ENCODE results near the gene ALDH3B1.
"Not testable (repeated sequence)": the region's sequence is repeated elsewhere in the genome, so short reads cannot be mapped to it uniquely, and the experiment has no call there.

DNA sequence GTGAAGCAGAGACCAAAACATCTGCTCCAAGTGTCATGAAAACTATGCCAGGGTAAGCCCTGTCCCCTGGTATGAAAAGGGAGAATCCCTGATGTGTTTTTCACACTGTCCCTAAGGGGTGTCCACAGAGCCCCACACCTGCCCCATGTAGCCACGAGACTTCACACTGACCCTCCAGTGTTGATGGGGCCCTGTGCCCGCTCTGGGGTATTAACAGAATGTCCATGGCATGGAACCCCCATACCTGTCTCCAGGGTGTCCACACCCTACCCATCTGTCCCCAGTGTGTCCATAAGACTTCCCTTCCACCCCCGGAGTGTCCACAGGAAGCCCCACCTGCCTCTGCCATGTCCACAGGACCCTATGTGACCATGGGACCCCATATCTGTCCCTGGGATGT is 15.0 kb upstream of the ALDH3B1 start:
- TF ChIP-seq, protein P1, sequence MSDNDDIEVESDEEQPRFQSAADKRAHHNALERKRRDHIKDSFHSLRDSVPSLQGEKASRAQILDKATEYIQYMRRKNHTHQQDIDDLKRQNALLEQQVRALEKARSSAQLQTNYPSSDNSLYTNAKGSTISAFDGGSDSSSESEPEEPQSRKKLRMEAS (IDR thresholded peaks at IDR 0.05; ENCODE audit: insufficient read depth, insufficient read length): not testable (repeated sequence)
- TF ChIP-seq, protein P2, sequence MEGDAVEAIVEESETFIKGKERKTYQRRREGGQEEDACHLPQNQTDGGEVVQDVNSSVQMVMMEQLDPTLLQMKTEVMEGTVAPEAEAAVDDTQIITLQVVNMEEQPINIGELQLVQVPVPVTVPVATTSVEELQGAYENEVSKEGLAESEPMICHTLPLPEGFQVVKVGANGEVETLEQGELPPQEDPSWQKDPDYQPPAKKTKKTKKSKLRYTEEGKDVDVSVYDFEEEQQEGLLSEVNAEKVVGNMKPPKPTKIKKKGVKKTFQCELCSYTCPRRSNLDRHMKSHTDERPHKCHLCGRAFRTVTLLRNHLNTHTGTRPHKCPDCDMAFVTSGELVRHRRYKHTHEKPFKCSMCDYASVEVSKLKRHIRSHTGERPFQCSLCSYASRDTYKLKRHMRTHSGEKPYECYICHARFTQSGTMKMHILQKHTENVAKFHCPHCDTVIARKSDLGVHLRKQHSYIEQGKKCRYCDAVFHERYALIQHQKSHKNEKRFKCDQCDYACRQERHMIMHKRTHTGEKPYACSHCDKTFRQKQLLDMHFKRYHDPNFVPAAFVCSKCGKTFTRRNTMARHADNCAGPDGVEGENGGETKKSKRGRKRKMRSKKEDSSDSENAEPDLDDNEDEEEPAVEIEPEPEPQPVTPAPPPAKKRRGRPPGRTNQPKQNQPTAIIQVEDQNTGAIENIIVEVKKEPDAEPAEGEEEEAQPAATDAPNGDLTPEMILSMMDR (IDR thresholded peaks at IDR 0.05; ENCODE audit: extremely low read depth in 1 of 2, insufficient read depth in 1 of 2, low read depth in 1 of 2, low read length in 2 of 2): not testable (repeated sequence)
- not testable (repeated sequence) for TF ChIP-seq POLR2A (IDR thresholded peaks at IDR 0.05; ENCODE audit: low read depth, low read length)

All from endothelial cell of umbilical vein (primary cell).